Measurements from ENCODE around the gene CCDC88B. TPM values are rescaled to one million over a fixed set of nuclear protein-coding genes. Genes with fewer than 3 reads are reported as not detected.
"Not testable (repeated sequence)": the region's sequence is repeated elsewhere in the genome, so short reads cannot be mapped to it uniquely, and the experiment has no call there.

Gene CCDC88B
- total RNA-seq, 1 experiment from 2014 or later = 7.6 TPM

GRCh38 chr11:64322925-64323260, 17.1 kb upstream of the CCDC88B start:
- Mint-ChIP-seq H3K27me3 (ENCODE audit: unreplicated experiment) (no peaks in the 10 kb centered on the region), H3K4me3 (ENCODE audit: low read depth, unreplicated experiment) (no peak overlapping the region), H3K4me1 (ENCODE audit: low read depth, unreplicated experiment) (peaks cover 27% of the 10 kb centered on the region), H3K9me3 (ENCODE audit: low read depth, unreplicated experiment) (peaks cover 1% of the 10 kb centered on the region), H3K36me3 (ENCODE audit: insufficient read depth, unreplicated experiment) (peaks cover 49% of the 10 kb centered on the region), H3K27ac (ENCODE audit: unreplicated experiment) (no peak overlapping the region)
- no peak for DNase-seq
- CTCF ChIA-PET = no interaction called here
- intact Hi-C loops (cut with micrococcal nuclease; ENCODE audit: unreplicated experiment) = no loop called here
- BruUV-seq (replicated peaks) = no TSS peak
- no peak for TF ChIP-seq CTCF (IDR thresholded peaks at IDR 0.05; ENCODE audit: unreplicated experiment)

GRCh38 chr11:64323373-64323772, 16.6 kb upstream of the CCDC88B start:
- peaks cover 27% of the 10 kb centered on the region for H3K4me1 Mint-ChIP-seq (ENCODE audit: low read depth, unreplicated experiment)
- peaks cover 44% of the 10 kb centered on the region for H3K36me3 Mint-ChIP-seq (ENCODE audit: insufficient read depth, unreplicated experiment)
- H3K9me3 Mint-ChIP-seq (ENCODE audit: low read depth, unreplicated experiment) = peaks cover 3% of the 10 kb centered on the region
- BruUV-seq (replicated peaks) = no TSS peak
- CTCF ChIA-PET = no interaction called here
- no peak overlapping the region for H3K27ac Mint-ChIP-seq (ENCODE audit: unreplicated experiment)
- TF ChIP-seq CTCF (IDR thresholded peaks at IDR 0.05; ENCODE audit: unreplicated experiment) = no peak
- H3K4me3 Mint-ChIP-seq (ENCODE audit: low read depth, unreplicated experiment) = no peak overlapping the region
- no peaks in the 10 kb centered on the region for H3K27me3 Mint-ChIP-seq (ENCODE audit: unreplicated experiment)
- intact Hi-C loops (cut with micrococcal nuclease; ENCODE audit: unreplicated experiment) = no loop called here
- DNase-seq = no peak

GRCh38 chr11:64323984-64324383, 16.0 kb upstream of the CCDC88B start:
- Mint-ChIP-seq H3K4me1 (ENCODE audit: low read depth, unreplicated experiment) (peaks cover 23% of the 10 kb centered on the region), H3K36me3 (ENCODE audit: insufficient read depth, unreplicated experiment) (peaks cover 38% of the 10 kb centered on the region)
- H3K27ac Mint-ChIP-seq (ENCODE audit: unreplicated experiment); H3K4me3 Mint-ChIP-seq (ENCODE audit: low read depth, unreplicated experiment); H3K27me3 Mint-ChIP-seq (ENCODE audit: unreplicated experiment); H3K9me3 Mint-ChIP-seq (ENCODE audit: low read depth, unreplicated experiment); intact Hi-C loops (cut with micrococcal nuclease; ENCODE audit: unreplicated experiment); BruUV-seq (replicated peaks); DNase-seq; CTCF ChIA-PET: not testable (repeated sequence)

GRCh38 chr11:64324692-64325469, 15.1 kb upstream of the CCDC88B start:
- Mint-ChIP-seq H3K36me3 (ENCODE audit: insufficient read depth, unreplicated experiment) (peaks cover 29% of the 10 kb centered on the region), H3K4me1 (ENCODE audit: low read depth, unreplicated experiment) (peaks cover 15% of the 10 kb centered on the region), H3K9me3 (ENCODE audit: low read depth, unreplicated experiment) (peaks cover 3% of the 10 kb centered on the region), H3K4me3 (ENCODE audit: low read depth, unreplicated experiment) (no peak overlapping the region), H3K27me3 (ENCODE audit: unreplicated experiment) (no peaks in the 10 kb centered on the region), H3K27ac (ENCODE audit: unreplicated experiment) (no peak overlapping the region)
- no peak for TF ChIP-seq CTCF (IDR thresholded peaks at IDR 0.05; ENCODE audit: unreplicated experiment)
- no peak for DNase-seq
- BruUV-seq (replicated peaks) = no TSS peak
- CTCF ChIA-PET = no interaction called here
- intact Hi-C loops (cut with micrococcal nuclease; ENCODE audit: unreplicated experiment) = no loop called here

- Mint-ChIP-seq H3K4me3 (ENCODE audit: low read depth, unreplicated experiment) (no peak overlapping the region), H3K4me1 (ENCODE audit: low read depth, unreplicated experiment) (peaks cover 11% of the 10 kb centered on the region), H3K36me3 (ENCODE audit: insufficient read depth, unreplicated experiment) (peaks cover 10% of the 10 kb centered on the region), H3K27me3 (ENCODE audit: unreplicated experiment) (no peaks in the 10 kb centered on the region), H3K27ac (ENCODE audit: unreplicated experiment) (no peak overlapping the region), H3K9me3 (ENCODE audit: low read depth, unreplicated experiment) (peaks cover 3% of the 10 kb centered on the region)
- CTCF ChIA-PET = interaction anchor here (2.2 kb wide), 1 partner anchor 28 kb away, joined by 5 read pairs; no protein-coding TSS in a partner anchor
- TF ChIP-seq CTCF (IDR thresholded peaks at IDR 0.05; ENCODE audit: unreplicated experiment) = no peak
- intact Hi-C loops (cut with micrococcal nuclease; ENCODE audit: unreplicated experiment) = no loop called here
- DNase-seq = no peak
- no TSS peak for BruUV-seq (replicated peaks)
These were observed 12.6 kb upstream of the CCDC88B start for GRCh38 chr11:64327375-64327774.

Data from Calu3 (cell line).